ENCODE results near the gene SGCA. TPM values are rescaled to one million over a fixed set of nuclear protein-coding genes. Genes with fewer than 3 reads are reported as not detected.
A peak's percentile ranks its signal among the peaks of the same experiment; 100 is the strongest.

SGCA gene
- total and polyA plus RNA-seq, 10 of the 15 experiments (the other 5 are each of a cell fraction or from before 2014, with no cell fraction given), result 0.13 to 2.2 (median 0.50) TPM; not detected in 2

GRCh38 chr17:50170662-50171370, 5.0 kb downstream of the SGCA start (continued):
- TF ChIP-seq EGR1 (IDR thresholded peaks at IDR 0.05; ENCODE audit: borderline replicate concordance in 1 of 2, low read depth in 2 of 2, low read length in 2 of 2), result no peak
- TF ChIP-seq MYC (IDR thresholded peaks at IDR 0.05; ENCODE audit: insufficient read depth, insufficient read length, insufficient replicate concordance, low read length, severe bottlenecking), result no peak
- peak; percentile 46; the same call in 1 of the 2 replicates for TF ChIP-seq ATF7 (IDR thresholded peaks at IDR 0.05; ENCODE audit: low read depth)
- peak; percentile 92 for TF ChIP-seq JUND (IDR thresholded peaks at IDR 0.05; ENCODE audit: low read depth, low read length)
- peak; percentile 73 for TF ChIP-seq GATAD2B (conservative IDR thresholded peaks at IDR 0.05; ENCODE audit: low read depth)
- TF ChIP-seq RELB (IDR thresholded peaks at IDR 0.05; ENCODE audit: low read depth), result peak; percentile 76
- no peak for TF ChIP-seq USF1 (IDR thresholded peaks at IDR 0.05; ENCODE audit: borderline replicate concordance, extremely low read length, insufficient read depth, low read depth, low read length)
- TF ChIP-seq PBX3 (IDR thresholded peaks at IDR 0.05; ENCODE audit: insufficient replicate concordance, low read depth, low read length), result no peak
- peak; percentile 92 for TF ChIP-seq IKZF1 (conservative IDR thresholded peaks at IDR 0.05)
- TF ChIP-seq MLLT1 (IDR thresholded peaks at IDR 0.05), result 0 out of 2 replicates have a peak, but pooled peaks have one; percentile 34
- TF ChIP-seq ZBTB11 (CRISPR knock-in tag; IDR thresholded peaks at IDR 0.05), result no peak
- TF ChIP-seq EP300 (IDR thresholded peaks at IDR 0.05; ENCODE audit: borderline replicate concordance in 1 of 2, control insufficient read depth in 1 of 2, low read depth in 2 of 2, low read length in 2 of 2), result peak; percentile 31 to 69; a peak in 1 of 4 replicates
- peak; percentile 25; the same call in 1 of the 3 replicates for TF ChIP-seq POU2F2 (IDR thresholded peaks at IDR 0.05; ENCODE audit: borderline replicate concordance, low read depth, low read length)
- TF ChIP-seq TCF12 (IDR thresholded peaks at IDR 0.05; ENCODE audit: low read depth, low read length), result peak; percentile 66
- peak; percentile 62; the same call in 1 of the 2 replicates for TF ChIP-seq PKNOX1 (IDR thresholded peaks at IDR 0.05)
- TF ChIP-seq JUNB (IDR thresholded peaks at IDR 0.05), result peak; percentile 82
- TF ChIP-seq ZNF384 (IDR thresholded peaks at IDR 0.05; ENCODE audit: borderline replicate concordance, low read depth, low read length), result no peak

Measured in GM12878 (cell line).